HCT116 (cell line): Measurements from ENCODE around the gene EMC10.

Experiments used
- FOSL1 ChIP-seq: IDR thresholded peaks from 2 replicates; pipeline ENCODE4 v1.6.1; 2012; ENCODE audit warnings: low read depth
- POLR2A ChIP-seq: IDR thresholded peaks from 2 replicates; pipeline ENCODE4 v1.7.0; 2011; ENCODE audit warnings: borderline replicate concordance; ENCODE audit not compliant: insufficient read depth, insufficient read length; ENCODE audit errors: extremely low read depth
- POLR2AphosphoS5 ChIP-seq: IDR thresholded peaks from 2 replicates; pipeline ENCODE4 v1.6.1; 2011; ENCODE audit warnings: mild to moderate bottlenecking, low read depth, low read length, moderate library complexity
- TF ChIP-seq, protein P1 (sequence below): IDR thresholded peaks from 2 replicates; pipeline ENCODE4 v1.6.1; 2011; ENCODE audit warnings: mild to moderate bottlenecking, low read length, moderate library complexity; ENCODE audit not compliant: insufficient replicate concordance; ENCODE audit errors: extremely low read depth
- TF ChIP-seq, protein P2 (sequence below), 3 experiments: fragments of 200-600 bp in 1 of 3; sonication (generic) in 1 of 3; IDR thresholded peaks in 2 of 3; conservative IDR thresholded peaks in 1 of 3; 2 replicates each; pipeline ENCODE4 v1.5.1; 2012 to 2017; ENCODE audit warnings: low read depth in 2 of 3, low read length in 2 of 3, antibody characterized with exemption in 1 of 3, borderline replicate concordance in 1 of 3, control low read depth in 1 of 3, mild to moderate bottlenecking in 1 of 3, mixed read lengths in 1 of 3, mixed run types in 1 of 3, moderate library complexity in 1 of 3; ENCODE audit not compliant: insufficient read depth in 1 of 3
- TF ChIP-seq, protein P3 (sequence below): IDR thresholded peaks from 2 replicates; pipeline ENCODE4 v1.6.1; 2012; ENCODE audit warnings: low read depth
- TF ChIP-seq, protein P4 (sequence below): IDR thresholded peaks from 2 replicates; pipeline ENCODE4 v1.6.1; 2012
- TF ChIP-seq, protein P5 (sequence below): IDR thresholded peaks from 2 replicates; pipeline ENCODE4 v1.6.1; 2012

DNA sequence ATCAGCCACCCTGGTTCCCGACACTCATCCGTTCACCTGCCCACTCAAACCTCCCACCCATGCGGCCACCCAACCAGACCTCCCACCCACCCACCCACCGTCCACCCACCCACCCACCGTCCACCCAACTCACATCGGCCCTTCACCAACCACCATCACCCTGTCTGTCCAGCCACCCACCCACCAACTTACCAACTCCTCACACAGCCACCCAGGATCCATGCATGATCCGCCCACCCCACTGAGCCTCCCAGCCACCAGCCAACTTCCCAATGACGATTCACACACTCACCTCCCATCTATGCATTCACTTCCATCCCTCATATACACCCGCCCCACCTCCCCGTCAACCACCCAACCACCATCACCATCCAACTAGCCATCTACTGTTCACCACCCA lies 30.4 kb downstream of the EMC10 start:
- TF ChIP-seq POLR2A: no peak
- TF ChIP-seq, protein P1, sequence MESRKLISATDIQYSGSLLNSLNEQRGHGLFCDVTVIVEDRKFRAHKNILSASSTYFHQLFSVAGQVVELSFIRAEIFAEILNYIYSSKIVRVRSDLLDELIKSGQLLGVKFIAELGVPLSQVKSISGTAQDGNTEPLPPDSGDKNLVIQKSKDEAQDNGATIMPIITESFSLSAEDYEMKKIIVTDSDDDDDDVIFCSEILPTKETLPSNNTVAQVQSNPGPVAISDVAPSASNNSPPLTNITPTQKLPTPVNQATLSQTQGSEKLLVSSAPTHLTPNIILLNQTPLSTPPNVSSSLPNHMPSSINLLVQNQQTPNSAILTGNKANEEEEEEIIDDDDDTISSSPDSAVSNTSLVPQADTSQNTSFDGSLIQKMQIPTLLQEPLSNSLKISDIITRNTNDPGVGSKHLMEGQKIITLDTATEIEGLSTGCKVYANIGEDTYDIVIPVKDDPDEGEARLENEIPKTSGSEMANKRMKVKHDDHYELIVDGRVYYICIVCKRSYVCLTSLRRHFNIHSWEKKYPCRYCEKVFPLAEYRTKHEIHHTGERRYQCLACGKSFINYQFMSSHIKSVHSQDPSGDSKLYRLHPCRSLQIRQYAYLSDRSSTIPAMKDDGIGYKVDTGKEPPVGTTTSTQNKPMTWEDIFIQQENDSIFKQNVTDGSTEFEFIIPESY: no peak
- TF ChIP-seq, protein P2, sequence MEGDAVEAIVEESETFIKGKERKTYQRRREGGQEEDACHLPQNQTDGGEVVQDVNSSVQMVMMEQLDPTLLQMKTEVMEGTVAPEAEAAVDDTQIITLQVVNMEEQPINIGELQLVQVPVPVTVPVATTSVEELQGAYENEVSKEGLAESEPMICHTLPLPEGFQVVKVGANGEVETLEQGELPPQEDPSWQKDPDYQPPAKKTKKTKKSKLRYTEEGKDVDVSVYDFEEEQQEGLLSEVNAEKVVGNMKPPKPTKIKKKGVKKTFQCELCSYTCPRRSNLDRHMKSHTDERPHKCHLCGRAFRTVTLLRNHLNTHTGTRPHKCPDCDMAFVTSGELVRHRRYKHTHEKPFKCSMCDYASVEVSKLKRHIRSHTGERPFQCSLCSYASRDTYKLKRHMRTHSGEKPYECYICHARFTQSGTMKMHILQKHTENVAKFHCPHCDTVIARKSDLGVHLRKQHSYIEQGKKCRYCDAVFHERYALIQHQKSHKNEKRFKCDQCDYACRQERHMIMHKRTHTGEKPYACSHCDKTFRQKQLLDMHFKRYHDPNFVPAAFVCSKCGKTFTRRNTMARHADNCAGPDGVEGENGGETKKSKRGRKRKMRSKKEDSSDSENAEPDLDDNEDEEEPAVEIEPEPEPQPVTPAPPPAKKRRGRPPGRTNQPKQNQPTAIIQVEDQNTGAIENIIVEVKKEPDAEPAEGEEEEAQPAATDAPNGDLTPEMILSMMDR (IDR thresholded peaks at IDR 0.05 in 2 of 3, conservative IDR thresholded peaks at IDR 0.05 in 1 of 3; ENCODE audit: borderline replicate concordance in 1 of 3, insufficient read depth in 1 of 3, low read depth in 2 of 3, low read length in 2 of 3): no peak
- TF ChIP-seq, protein P3, sequence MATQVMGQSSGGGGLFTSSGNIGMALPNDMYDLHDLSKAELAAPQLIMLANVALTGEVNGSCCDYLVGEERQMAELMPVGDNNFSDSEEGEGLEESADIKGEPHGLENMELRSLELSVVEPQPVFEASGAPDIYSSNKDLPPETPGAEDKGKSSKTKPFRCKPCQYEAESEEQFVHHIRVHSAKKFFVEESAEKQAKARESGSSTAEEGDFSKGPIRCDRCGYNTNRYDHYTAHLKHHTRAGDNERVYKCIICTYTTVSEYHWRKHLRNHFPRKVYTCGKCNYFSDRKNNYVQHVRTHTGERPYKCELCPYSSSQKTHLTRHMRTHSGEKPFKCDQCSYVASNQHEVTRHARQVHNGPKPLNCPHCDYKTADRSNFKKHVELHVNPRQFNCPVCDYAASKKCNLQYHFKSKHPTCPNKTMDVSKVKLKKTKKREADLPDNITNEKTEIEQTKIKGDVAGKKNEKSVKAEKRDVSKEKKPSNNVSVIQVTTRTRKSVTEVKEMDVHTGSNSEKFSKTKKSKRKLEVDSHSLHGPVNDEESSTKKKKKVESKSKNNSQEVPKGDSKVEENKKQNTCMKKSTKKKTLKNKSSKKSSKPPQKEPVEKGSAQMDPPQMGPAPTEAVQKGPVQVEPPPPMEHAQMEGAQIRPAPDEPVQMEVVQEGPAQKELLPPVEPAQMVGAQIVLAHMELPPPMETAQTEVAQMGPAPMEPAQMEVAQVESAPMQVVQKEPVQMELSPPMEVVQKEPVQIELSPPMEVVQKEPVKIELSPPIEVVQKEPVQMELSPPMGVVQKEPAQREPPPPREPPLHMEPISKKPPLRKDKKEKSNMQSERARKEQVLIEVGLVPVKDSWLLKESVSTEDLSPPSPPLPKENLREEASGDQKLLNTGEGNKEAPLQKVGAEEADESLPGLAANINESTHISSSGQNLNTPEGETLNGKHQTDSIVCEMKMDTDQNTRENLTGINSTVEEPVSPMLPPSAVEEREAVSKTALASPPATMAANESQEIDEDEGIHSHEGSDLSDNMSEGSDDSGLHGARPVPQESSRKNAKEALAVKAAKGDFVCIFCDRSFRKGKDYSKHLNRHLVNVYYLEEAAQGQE: no peak
- TF ChIP-seq, protein P4, sequence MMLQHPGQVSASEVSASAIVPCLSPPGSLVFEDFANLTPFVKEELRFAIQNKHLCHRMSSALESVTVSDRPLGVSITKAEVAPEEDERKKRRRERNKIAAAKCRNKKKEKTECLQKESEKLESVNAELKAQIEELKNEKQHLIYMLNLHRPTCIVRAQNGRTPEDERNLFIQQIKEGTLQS: no peak
- TF ChIP-seq, protein P5, sequence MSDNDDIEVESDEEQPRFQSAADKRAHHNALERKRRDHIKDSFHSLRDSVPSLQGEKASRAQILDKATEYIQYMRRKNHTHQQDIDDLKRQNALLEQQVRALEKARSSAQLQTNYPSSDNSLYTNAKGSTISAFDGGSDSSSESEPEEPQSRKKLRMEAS: no peak
- no peak for TF ChIP-seq POLR2AphosphoS5
- no peak for TF ChIP-seq FOSL1
